Left ventricle myocardium inferior (tissue), 1 donor: Measurements from ENCODE around the gene DLGAP3. TPM values are rescaled to one million over a fixed set of nuclear protein-coding genes. Genes with fewer than 3 reads are reported as not detected.

Experiments used
- DNase-seq: peaks from one replicate; pipeline ENCODE4 v3.0.0-alpha.2; 2020
- H3K27ac ChIP-seq: fragments of 200-600 bp; replicated peaks from 2 replicates; pipeline ENCODE4 v1.8.0; 2021
- H3K27me3 ChIP-seq: fragments of 200-600 bp; 2 replicates; pipeline ENCODE4 v1.8.0; 2021; ENCODE audit warnings: low read depth
- H3K36me3 ChIP-seq: fragments of 200-600 bp; 2 replicates; pipeline ENCODE4 v1.8.0; 2021
- H3K4me1 ChIP-seq: fragments of 200-600 bp; 2 replicates; pipeline ENCODE4 v1.8.0; 2021
- H3K4me3 ChIP-seq: fragments of 200-600 bp; 2 replicates; pipeline ENCODE4 v1.8.0; 2021; ENCODE audit warnings: mild to moderate bottlenecking, moderate library complexity
- H3K9me3 ChIP-seq: fragments of 200-600 bp; replicated peaks from 2 replicates; pipeline ENCODE4 v1.8.0; 2021
- CTCF ChIP-seq: fragments of 200-600 bp; IDR thresholded peaks from 2 replicates; pipeline ENCODE4 v1.8.0; 2021; ENCODE audit warnings: antibody characterized with exemption, mild to moderate bottlenecking, borderline replicate concordance
- intact Hi-C: fragments of 100-400 bp; cut with micrococcal nuclease; formaldehyde crosslinking; loops from one replicate; pipeline ENCODE4 v1.11.0; 2022
- total RNA-seq: library from RNA; stranded (reverse); fragmentation: NEBNext Ultra II Directional; extraction: Animal tissue kit (Norgen Biotek cat#: 25700); gene quantifications from one replicate; pipeline ENCODE4 v1.2.1, GENCODE V29; 2021
- donor health status: DM: no; HTN: yes; CAD: no; lungs with severe emphysema.

The DLGAP3 gene
- total RNA-seq, 1 donor from 2014 or later = 0.05 TPM

- Histone ChIP-seq H3K27me3 (peaks cover 39% of the 10 kb centered on the region), H3K4me1 (peaks cover 9% of the 10 kb centered on the region), H3K9me3 (no peaks in the 10 kb centered on the region), H3K36me3 (no peaks in the 10 kb centered on the region), H3K27ac (no peak overlapping the region), H3K4me3 (no peak overlapping the region)
- intact Hi-C loops = no loop called here
- no peak for TF ChIP-seq CTCF
- no peak for DNase-seq
These were observed 30.0 kb downstream of the DLGAP3 start for GRCh38 chr1:34899471-34899870.

- Histone ChIP-seq H3K4me1 (peaks cover 9% of the 10 kb centered on the region), H3K27ac (no peak overlapping the region), H3K27me3 (peaks cover 33% of the 10 kb centered on the region), H3K36me3 (no peaks in the 10 kb centered on the region), H3K4me3 (no peak overlapping the region), H3K9me3 (peaks cover 7% of the 10 kb centered on the region)
- intact Hi-C loops = no loop called here
- TF ChIP-seq CTCF = no peak
- DNase-seq = no peak
These were observed 31.1 kb downstream of the DLGAP3 start for GRCh38 chr1:34898330-34898761.

DNA sequence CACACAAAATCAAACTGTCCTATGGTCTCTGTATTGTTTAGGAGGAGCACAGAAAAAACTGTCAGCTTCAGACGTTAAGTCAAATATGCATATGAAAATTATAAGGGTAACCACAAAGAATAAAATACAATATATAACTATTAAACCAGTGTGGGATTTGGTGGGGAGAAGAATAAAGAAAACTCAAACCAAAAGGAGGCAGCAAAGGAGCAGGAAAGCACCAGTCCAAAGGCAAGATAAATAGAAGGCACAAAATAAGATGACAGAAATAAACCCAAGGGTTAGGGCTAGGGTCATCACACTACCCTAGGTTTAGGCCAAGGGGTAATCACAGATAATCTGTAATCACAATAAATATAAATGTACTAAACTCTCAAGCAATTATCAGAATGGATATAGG lies 32.8 kb downstream of the DLGAP3 start:
- H3K27ac ChIP-seq = no peak overlapping the region
- DNase-seq = no peak

GRCh38 chr1:34889705-34890104 lies 39.7 kb downstream of the DLGAP3 start:
- no peak for DNase-seq
- intact Hi-C loops = no loop called here
- no peak for TF ChIP-seq CTCF
- no peak overlapping the region for H3K4me3 ChIP-seq
- no peak overlapping the region for H3K27ac ChIP-seq
- H3K9me3 ChIP-seq = peaks cover 28% of the 10 kb centered on the region
- no peaks in the 10 kb centered on the region for H3K36me3 ChIP-seq
- peaks cover 13% of the 10 kb centered on the region for H3K4me1 ChIP-seq
- H3K27me3 ChIP-seq = peaks cover 54% of the 10 kb centered on the region

More for the DNA sequence above, 32.8 kb downstream of the DLGAP3 start:
- Histone ChIP-seq H3K9me3 (peaks cover 22% of the 10 kb centered on the region), H3K4me3 (no peak overlapping the region), H3K27me3 (peaks cover 21% of the 10 kb centered on the region), H3K36me3 (no peaks in the 10 kb centered on the region), H3K4me1 (peaks cover 9% of the 10 kb centered on the region)
- intact Hi-C loops = no loop called here
- TF ChIP-seq CTCF = no peak

GRCh38 chr1:34887593-34887992 lies 41.9 kb downstream of the DLGAP3 start:
- Histone ChIP-seq H3K9me3 (peaks cover 15% of the 10 kb centered on the region), H3K27ac (no peak overlapping the region), H3K36me3 (no peaks in the 10 kb centered on the region), H3K4me1 (peaks cover 13% of the 10 kb centered on the region), H3K4me3 (no peak overlapping the region), H3K27me3 (peaks cover 76% of the 10 kb centered on the region)
- no peak for TF ChIP-seq CTCF
- DNase-seq = no peak
- intact Hi-C loops = no loop called here
